HEK293 (cell line): ENCODE data around the gene BTD.

Experiments used
- CTCF ChIA-PET: fragments of 350-600 bp; formaldehyde crosslinking; extraction: SDS; loops from one replicate; lab custom pipeline; 2021; ENCODE audit warnings: antibody characterized with exemption; lab: Yijun Ruan, JAX
- POLR2A ChIA-PET: fragments of 300-600 bp; formaldehyde crosslinking; extraction: SDS; loops from one replicate; lab custom pipeline; 2020; ENCODE audit warnings: antibody characterized with exemption, inconsistent platforms; lab: Yijun Ruan, JAX
- H3K27ac ChIP-seq: fragments of 200-500 bp; sonication (Bioruptor generic); 2 replicates; pipeline ENCODE4 v1.5.1; 2014; ENCODE audit warnings: low read depth, low read length, control low read depth, inconsistent platforms; ENCODE audit errors: extremely low read depth
- H3K36me3 ChIP-seq, 2 experiments: fragments of 200-500 bp in 1 of 2; sonication (Bioruptor generic) in 1 of 2; 1 replicate in 1 of 2; 2 replicates in 1 of 2; pipeline ENCODE4 v1.5.1; 2014 to 2017; ENCODE audit warnings: inconsistent platforms in 2 of 2, low read length in 2 of 2; ENCODE audit not compliant: control insufficient read depth in 2 of 2, insufficient read depth in 1 of 2
- H3K4me1 ChIP-seq: fragments of 200-500 bp; sonication (Bioruptor generic); 2 replicates; pipeline ENCODE4 v1.5.1; 2014; ENCODE audit warnings: mild to moderate bottlenecking, low read length, inconsistent platforms; ENCODE audit not compliant: control insufficient read depth, insufficient read depth
- H3K4me3 ChIP-seq: 2 replicates; pipeline ENCODE4 v1.5.1; 2011; ENCODE audit warnings: low read depth, mild to moderate bottlenecking, control low read depth, low read length, moderate library complexity
- H3K9me3 ChIP-seq: fragments of 200-500 bp; sonication (Bioruptor generic); 2 replicates; pipeline ENCODE4 v1.5.1; 2014; ENCODE audit warnings: low read depth, low read length, inconsistent platforms; ENCODE audit not compliant: control insufficient read depth, insufficient read depth
- BCL11A ChIP-seq: fragments of 450-650 bp; formaldehyde crosslinking; IDR thresholded peaks from 2 replicates; pipeline ENCODE4 v1.5.1; 2016; ENCODE audit warnings: low read depth, missing biosample characterization, missing genetic modification characterization
- KLF10 ChIP-seq: fragments of 450-650 bp; IDR thresholded peaks from 2 replicates; pipeline ENCODE4 v1.5.1; 2018; ENCODE audit warnings: missing biosample characterization, mild to moderate bottlenecking, missing genetic modification characterization
- SALL2 ChIP-seq: fragments of 450-650 bp; formaldehyde crosslinking; IDR thresholded peaks from 2 replicates; pipeline ENCODE4 v1.5.0; 2017; ENCODE audit warnings: missing biosample characterization, mild to moderate bottlenecking, missing genetic modification characterization, borderline replicate concordance
- SP2 ChIP-seq: fragments of 450-650 bp; formaldehyde crosslinking; IDR thresholded peaks from 2 replicates; pipeline ENCODE4 v1.5.1; 2016; ENCODE audit warnings: missing biosample characterization, missing genetic modification characterization
- SP7 ChIP-seq: fragments of 450-650 bp; formaldehyde crosslinking; IDR thresholded peaks from 2 replicates; pipeline ENCODE4 v1.5.1; 2016; ENCODE audit warnings: missing biosample characterization, missing genetic modification characterization
- ZBTB17 ChIP-seq: fragments of 450-650 bp; formaldehyde crosslinking; IDR thresholded peaks from 2 replicates; pipeline ENCODE4 v1.5.1; 2016; ENCODE audit warnings: missing biosample characterization, missing genetic modification characterization
- ZBTB20 ChIP-seq: fragments of 450-650 bp; formaldehyde crosslinking; IDR thresholded peaks from 2 replicates; pipeline ENCODE4 v1.5.1; 2016; ENCODE audit warnings: missing biosample characterization, missing genetic modification characterization
- ZFP37 ChIP-seq: fragments of 450-650 bp; formaldehyde crosslinking; IDR thresholded peaks from 2 replicates; pipeline ENCODE4 v1.5.1; 2016; ENCODE audit warnings: missing biosample characterization, missing genetic modification characterization
- ZFP41 ChIP-seq: fragments of 450-650 bp; formaldehyde crosslinking; IDR thresholded peaks from 2 replicates; pipeline ENCODE4 v1.5.1; 2016; ENCODE audit warnings: missing biosample characterization, missing genetic modification characterization, borderline replicate concordance
- ZFP69B ChIP-seq: fragments of 450-650 bp; formaldehyde crosslinking; IDR thresholded peaks from 2 replicates; pipeline ENCODE4 v1.5.1; 2016; ENCODE audit warnings: missing biosample characterization, missing genetic modification characterization
- ZNF19 ChIP-seq: fragments of 450-650 bp; formaldehyde crosslinking; IDR thresholded peaks from 2 replicates; pipeline ENCODE4; 2016; ENCODE audit warnings: missing biosample characterization, missing genetic modification characterization, low read depth
- ZNF23 ChIP-seq: fragments of 450-650 bp; formaldehyde crosslinking; IDR thresholded peaks from 2 replicates; pipeline ENCODE4 v1.5.1; 2016; ENCODE audit warnings: missing biosample characterization, missing genetic modification characterization, borderline replicate concordance
- ZNF514 ChIP-seq: fragments of 450-650 bp; formaldehyde crosslinking; IDR thresholded peaks from 2 replicates; pipeline ENCODE4 v1.5.1; 2016; ENCODE audit warnings: missing biosample characterization, missing genetic modification characterization
- ZNF660 ChIP-seq: fragments of 450-650 bp; IDR thresholded peaks from 2 replicates; pipeline ENCODE4 v1.5.1; 2018; ENCODE audit warnings: missing biosample characterization, mild to moderate bottlenecking, missing genetic modification characterization
- ZNF677 ChIP-seq: fragments of 450-650 bp; IDR thresholded peaks from 2 replicates; pipeline ENCODE4 v1.5.0; 2018; ENCODE audit warnings: missing biosample characterization, mild to moderate bottlenecking, missing genetic modification characterization, moderate library complexity
- ZNF785 ChIP-seq: fragments of 450-650 bp; formaldehyde crosslinking; IDR thresholded peaks from 2 replicates; pipeline ENCODE4 v1.5.1; 2016; ENCODE audit warnings: missing biosample characterization, missing genetic modification characterization
- ZSCAN16 ChIP-seq: fragments of 450-650 bp; formaldehyde crosslinking; IDR thresholded peaks from 2 replicates; pipeline ENCODE4 v1.5.1; 2016; ENCODE audit warnings: missing biosample characterization, missing genetic modification characterization
- TF ChIP-seq, protein P1 (sequence below): fragments of 450-650 bp; IDR thresholded peaks from 2 replicates; pipeline ENCODE4 v1.5.1; 2018; ENCODE audit warnings: missing biosample characterization, missing genetic modification characterization
- TF ChIP-seq, protein P2 (sequence below): fragments of 450-650 bp; formaldehyde crosslinking; IDR thresholded peaks from 2 replicates; pipeline ENCODE4 v1.5.1; 2017; ENCODE audit warnings: missing biosample characterization, missing genetic modification characterization
- TF ChIP-seq, protein P3 (sequence below): fragments of 450-650 bp; formaldehyde crosslinking; IDR thresholded peaks from 2 replicates; pipeline ENCODE4 v1.5.1; 2016; ENCODE audit warnings: missing biosample characterization, missing genetic modification characterization
- TF ChIP-seq, protein P4 (sequence below): fragments of 450-650 bp; formaldehyde crosslinking; IDR thresholded peaks from 2 replicates; pipeline ENCODE4 v1.5.1; 2016; ENCODE audit warnings: missing biosample characterization, missing genetic modification characterization
- TF ChIP-seq, protein P5 (sequence below): fragments of 450-650 bp; formaldehyde crosslinking; IDR thresholded peaks from 2 replicates; pipeline ENCODE4 v1.5.1; 2016; ENCODE audit warnings: missing biosample characterization, missing genetic modification characterization

Gene BTD

DNA sequence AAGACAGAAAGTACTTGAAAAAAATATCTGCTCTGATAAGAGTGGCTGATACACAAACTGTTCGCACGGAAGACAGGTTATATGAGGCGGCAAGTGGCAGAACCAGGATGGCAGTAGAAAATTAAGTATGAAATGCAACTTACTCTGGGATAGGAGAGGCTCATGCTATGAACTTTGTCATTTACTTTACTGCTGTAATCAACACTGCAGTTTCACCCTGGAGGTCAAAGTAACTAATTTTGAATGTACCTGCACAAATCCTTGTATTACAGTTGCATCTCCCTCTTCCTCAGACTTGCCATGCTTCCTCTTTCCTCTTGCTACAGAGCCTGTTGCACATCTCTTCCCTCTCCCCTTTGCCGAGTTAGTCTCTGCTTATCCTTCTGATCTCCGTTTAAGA is 39.0 kb upstream of the BTD start (continued):
- TF ChIP-seq, protein P1, sequence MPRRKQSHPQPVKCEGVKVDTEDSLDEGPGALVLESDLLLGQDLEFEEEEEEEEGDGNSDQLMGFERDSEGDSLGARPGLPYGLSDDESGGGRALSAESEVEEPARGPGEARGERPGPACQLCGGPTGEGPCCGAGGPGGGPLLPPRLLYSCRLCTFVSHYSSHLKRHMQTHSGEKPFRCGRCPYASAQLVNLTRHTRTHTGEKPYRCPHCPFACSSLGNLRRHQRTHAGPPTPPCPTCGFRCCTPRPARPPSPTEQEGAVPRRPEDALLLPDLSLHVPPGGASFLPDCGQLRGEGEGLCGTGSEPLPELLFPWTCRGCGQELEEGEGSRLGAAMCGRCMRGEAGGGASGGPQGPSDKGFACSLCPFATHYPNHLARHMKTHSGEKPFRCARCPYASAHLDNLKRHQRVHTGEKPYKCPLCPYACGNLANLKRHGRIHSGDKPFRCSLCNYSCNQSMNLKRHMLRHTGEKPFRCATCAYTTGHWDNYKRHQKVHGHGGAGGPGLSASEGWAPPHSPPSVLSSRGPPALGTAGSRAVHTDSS (tag by site-specific recombination): no peak
- TF ChIP-seq BCL11A (no peak), ZNF677 (tag by site-specific recombination) (no peak), ZBTB20 (tag by site-specific recombination) (no peak), ZNF514 (tag by site-specific recombination) (no peak)
- TF ChIP-seq, protein P2, sequence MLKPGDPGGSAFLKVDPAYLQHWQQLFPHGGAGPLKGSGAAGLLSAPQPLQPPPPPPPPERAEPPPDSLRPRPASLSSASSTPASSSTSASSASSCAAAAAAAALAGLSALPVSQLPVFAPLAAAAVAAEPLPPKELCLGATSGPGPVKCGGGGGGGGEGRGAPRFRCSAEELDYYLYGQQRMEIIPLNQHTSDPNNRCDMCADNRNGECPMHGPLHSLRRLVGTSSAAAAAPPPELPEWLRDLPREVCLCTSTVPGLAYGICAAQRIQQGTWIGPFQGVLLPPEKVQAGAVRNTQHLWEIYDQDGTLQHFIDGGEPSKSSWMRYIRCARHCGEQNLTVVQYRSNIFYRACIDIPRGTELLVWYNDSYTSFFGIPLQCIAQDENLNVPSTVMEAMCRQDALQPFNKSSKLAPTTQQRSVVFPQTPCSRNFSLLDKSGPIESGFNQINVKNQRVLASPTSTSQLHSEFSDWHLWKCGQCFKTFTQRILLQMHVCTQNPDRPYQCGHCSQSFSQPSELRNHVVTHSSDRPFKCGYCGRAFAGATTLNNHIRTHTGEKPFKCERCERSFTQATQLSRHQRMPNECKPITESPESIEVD (tag by site-specific recombination): no peak
- TF ChIP-seq, all 188 proteins: peak for 0

DNA sequence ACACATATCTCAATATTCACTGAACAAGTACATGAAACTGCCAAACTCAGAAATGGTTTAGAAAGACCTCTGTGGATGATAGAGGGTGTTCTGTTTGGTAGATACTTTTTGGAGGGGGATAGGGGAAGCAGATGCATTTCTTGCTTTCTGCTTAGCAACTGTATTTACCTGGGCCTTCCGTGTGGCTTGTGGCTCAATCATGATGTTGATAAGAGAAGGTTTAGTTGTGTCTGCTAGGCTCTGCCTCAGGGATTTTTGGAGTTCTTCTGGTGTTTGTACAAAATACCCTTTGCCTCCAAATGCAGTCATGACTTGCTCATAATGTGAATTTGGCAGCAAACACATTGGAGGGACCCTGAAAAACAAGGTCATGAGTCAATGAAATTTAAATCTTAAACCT is 38.4 kb upstream of the BTD start:
- Histone ChIP-seq H3K36me3 (peaks cover 21 to 61% of the 10 kb centered on the region in 2 experiments), H3K27ac (no peak overlapping the region), H3K4me1 (no peaks in the 10 kb centered on the region), H3K9me3 (no peaks in the 10 kb centered on the region)
- CTCF ChIA-PET: no interaction called here
- TF ChIP-seq, protein P3, sequence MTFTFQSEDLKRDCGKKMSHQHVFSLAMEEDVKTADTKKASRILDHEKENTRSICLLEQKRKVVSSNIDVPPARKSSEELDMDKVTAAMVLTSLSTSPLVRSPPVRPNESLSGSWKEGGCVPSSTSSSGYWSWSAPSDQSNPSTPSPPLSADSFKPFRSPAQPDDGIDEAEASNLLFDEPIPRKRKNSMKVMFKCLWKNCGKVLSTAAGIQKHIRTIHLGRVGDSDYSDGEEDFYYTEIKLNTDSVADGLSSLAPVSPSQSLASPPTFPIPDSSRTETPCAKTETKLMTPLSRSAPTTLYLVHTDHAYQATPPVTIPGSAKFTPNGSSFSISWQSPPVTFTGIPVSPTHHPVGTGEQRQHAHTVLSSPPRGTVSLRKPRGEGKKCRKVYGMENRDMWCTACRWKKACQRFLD (tag by site-specific recombination): no peak
- TF ChIP-seq ZBTB17 (tag by site-specific recombination): no peak
- TF ChIP-seq ZFP37: no peak
- no peak for TF ChIP-seq ZNF677 (tag by site-specific recombination)
- TF ChIP-seq ZNF19 (tag by site-specific recombination): no peak
- no peak for TF ChIP-seq ZFP69B (tag by site-specific recombination)
- no peak for TF ChIP-seq ZNF785
- TF ChIP-seq, protein P4, sequence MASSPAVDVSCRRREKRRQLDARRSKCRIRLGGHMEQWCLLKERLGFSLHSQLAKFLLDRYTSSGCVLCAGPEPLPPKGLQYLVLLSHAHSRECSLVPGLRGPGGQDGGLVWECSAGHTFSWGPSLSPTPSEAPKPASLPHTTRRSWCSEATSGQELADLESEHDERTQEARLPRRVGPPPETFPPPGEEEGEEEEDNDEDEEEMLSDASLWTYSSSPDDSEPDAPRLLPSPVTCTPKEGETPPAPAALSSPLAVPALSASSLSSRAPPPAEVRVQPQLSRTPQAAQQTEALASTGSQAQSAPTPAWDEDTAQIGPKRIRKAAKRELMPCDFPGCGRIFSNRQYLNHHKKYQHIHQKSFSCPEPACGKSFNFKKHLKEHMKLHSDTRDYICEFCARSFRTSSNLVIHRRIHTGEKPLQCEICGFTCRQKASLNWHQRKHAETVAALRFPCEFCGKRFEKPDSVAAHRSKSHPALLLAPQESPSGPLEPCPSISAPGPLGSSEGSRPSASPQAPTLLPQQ (tag by site-specific recombination): no peak
- TF ChIP-seq SALL2 (tag by site-specific recombination): no peak
- no peak for TF ChIP-seq SP7 (tag by site-specific recombination)
- no peak for TF ChIP-seq SP2
- no peak for TF ChIP-seq KLF10
- TF ChIP-seq, protein P5, sequence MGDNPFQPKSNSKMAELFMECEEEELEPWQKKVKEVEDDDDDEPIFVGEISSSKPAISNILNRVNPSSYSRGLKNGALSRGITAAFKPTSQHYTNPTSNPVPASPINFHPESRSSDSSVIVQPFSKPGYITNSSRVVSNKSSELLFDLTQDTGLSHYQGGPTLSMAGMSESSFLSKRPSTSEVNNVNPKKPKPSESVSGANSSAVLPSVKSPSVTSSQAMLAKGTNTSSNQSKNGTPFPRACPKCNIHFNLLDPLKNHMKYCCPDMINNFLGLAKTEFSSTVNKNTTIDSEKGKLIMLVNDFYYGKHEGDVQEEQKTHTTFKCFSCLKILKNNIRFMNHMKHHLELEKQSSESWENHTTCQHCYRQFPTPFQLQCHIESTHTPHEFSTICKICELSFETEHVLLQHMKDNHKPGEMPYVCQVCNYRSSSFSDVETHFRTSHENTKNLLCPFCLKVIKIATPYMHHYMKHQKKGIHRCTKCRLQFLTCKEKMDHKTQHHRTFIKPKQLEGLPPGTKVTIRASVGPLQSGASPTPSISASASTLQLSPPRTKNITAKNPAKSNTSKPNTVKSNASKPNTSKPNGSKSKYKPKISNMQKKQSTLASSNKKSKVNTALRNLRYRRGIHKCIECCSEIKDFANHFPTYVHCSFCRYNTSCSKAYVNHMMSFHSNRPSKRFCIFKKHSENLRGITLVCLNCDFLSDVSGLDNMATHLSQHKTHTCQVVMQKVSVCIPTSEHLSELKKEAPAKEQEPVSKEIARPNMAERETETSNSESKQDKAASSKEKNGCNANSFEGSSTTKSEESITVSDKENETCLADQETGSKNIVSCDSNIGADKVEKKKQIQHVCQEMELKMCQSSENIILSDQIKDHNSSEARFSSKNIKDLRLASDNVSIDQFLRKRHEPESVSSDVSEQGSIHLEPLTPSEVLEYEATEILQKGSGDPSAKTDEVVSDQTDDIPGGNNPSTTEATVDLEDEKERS (tag by site-specific recombination): no peak
- TF ChIP-seq ZSCAN16 (tag by site-specific recombination): no peak
- TF ChIP-seq, protein P1 (tag by site-specific recombination): no peak
- no peak for TF ChIP-seq ZNF660 (tag by site-specific recombination)
- TF ChIP-seq ZFP41 (tag by site-specific recombination): no peak
- no peak for TF ChIP-seq ZNF23 (tag by site-specific recombination)
- TF ChIP-seq, all 188 proteins: peak for 0
- H3K4me3 ChIP-seq: no peak overlapping the region
- POLR2A ChIA-PET: no interaction called here
